Measurements from ENCODE around the gene NEK7.
"Not testable (repeated sequence)": the region's sequence is repeated elsewhere in the genome, so short reads cannot be mapped to it uniquely, and the experiment has no call there.

The NEK7 gene

DNA sequence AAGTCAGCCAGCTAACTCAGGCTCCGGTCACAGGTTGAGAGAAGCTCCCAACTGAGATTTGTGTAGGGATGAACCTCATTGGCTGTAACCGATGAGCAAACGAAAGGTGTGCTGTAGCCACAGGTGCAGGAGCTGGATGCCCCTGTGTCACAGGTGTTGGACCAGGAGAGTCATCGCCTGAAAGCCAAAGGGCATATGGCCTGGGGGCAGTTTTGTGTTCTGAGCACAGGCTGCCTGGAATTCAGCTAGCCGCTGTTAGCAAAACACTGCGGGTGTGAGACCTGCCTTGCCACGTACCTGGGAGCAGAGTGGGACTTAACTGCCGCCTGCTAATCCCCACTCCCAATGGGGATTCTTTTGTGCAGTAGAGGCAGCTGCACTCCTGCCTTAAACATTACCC is 55.3 kb downstream of the NEK7 start:
- DNase-seq, result no peak

- DNase-seq, result no peak
Observed at GRCh38 chr1:198212675-198213074, 55.9 kb downstream of the NEK7 start.

GRCh38 chr1:198214924-198215323 is 58.1 kb downstream of the NEK7 start:
- DNase-seq, result no peak

DNA sequence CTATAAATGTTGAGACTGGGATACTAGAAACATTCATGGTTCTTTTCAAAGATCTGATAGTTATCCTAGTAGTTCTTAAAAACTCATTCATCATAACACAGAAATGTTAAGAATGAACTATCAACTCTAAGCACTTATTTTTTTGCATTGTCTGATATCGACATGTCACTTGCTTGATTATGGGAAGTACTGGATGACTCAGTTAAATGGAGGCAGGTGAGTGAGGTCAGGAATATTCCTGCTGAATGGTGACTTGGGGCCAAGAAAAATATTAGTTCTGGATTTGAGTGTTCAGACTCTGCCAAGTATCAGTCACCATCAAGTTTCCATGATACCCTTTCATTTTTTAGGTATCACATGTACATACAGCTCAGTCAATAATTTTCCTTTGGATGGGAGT is 63.6 kb downstream of the NEK7 start:
- DNase-seq, result no peak

DNA sequence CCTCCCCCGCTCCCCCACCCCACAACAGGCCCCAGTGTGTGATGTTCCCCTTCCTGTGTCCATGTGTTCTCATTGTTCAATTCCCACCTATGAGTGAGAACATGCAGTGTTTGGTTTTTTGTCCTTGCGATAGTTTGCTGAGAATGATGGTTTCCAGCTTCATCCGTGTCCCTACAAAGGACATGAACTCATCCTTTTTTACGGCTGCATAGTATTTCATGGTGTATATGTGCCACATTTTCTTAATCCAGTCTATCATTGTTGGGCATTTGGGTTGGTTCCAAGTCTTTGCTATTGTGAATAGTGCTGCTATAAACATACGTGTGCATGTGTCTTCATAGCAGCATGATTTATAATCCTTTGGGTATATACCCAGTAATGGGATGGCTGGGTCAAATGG is 70.2 kb downstream of the NEK7 start:
- DNase-seq, result not testable (repeated sequence)

DNA sequence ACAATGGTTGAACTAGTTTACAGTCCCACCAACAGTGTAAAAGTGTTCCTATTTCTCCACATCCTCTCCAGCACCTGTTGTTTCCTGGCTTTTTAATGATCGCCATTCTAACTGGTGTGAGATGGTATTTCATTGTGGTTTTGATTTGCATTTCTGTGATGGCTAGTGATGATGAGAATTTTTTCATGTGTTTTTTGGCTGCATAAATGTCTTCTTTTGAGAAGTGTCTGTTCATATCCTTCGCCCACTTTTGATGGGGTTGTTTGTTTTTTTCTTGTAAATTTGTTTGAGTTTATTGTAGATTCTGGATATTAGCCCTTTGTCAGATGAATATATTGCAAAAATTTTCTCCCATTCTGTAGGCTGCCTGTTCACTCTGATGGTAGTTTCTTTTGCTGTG is 70.7 kb downstream of the NEK7 start:
- not testable (repeated sequence) for DNase-seq

DNA sequence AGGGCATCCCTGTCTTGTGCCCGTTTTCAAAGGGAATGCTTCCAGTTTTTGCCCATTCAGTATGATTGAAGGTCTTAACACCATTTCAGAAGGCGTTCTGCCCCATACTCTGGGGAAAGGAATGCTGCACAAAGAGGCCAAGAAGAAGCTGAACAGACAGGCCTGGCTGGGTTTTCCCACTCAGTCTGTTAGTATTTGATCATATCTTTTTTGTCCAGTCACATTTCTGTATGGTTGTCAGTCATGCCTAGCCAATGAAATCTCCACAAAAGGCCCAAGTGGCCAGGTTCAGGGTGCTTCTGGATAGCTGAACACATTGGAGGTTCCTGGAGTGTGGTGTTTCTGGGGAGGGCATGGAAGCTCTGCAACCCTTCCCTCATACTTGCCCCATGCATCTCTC is 72.1 kb downstream of the NEK7 start:
- DNase-seq, result no peak

GRCh38 chr1:198231779-198232178 is 75.0 kb downstream of the NEK7 start:
- no peak for DNase-seq

DNA sequence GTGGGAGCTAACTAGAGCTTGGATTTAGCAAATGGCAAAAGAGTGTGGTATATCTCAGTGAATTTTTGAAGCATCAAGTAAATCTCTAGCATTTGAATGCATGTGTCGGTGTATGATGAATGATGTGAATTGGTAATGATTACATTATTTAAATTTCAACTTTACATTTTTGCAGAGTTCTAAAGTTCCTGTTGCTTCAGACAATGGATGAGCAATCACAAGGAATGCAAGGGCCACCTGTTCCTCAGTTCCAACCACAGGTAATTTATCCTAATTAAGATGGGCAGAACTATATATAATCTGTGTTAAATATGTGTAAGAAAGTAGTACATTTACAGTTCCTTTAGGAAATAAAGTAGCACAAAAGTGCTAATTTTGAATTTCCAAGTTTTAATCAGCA is 75.6 kb downstream of the NEK7 start:
- no peak for DNase-seq

GRCh38 chr1:198232940-198233675 is 76.3 kb downstream of the NEK7 start:
- DNase-seq, result no peak

DNA sequence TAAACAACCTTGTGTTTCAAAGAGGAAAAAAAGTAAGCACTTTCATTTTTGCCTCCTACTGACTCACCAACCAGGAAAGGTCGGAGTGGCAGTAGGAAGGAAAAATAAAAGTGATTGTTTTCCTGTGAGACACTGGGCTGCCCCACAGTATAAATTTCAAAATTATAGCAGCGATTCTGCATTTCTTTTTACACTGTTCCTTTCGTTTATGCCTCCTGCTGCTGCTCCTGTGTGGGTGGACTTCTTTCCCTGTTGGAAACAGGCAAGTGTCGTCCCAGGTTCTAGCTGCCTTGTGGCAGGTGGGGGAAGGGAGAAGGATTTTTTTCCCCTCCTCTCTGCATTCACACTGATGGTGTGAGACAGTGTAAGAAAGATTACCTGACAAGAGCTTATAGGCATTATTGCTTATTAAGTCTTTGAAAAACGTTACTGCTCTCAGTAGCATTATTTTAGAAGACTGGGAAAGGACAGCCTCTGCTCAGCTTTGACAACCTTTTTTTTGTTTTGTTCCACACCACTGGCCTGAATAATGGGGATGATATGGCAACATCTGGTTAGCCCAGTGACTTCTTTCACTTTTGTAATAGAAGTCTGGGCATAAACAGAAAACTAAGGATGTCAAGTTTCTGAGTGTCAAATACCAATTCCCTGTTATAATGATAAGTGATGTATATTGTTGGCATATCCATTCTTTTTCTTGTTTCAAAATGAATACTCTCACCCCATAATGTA is 77.9 kb downstream of the NEK7 start:
- DNase-seq, result no peak

GRCh38 chr1:198238121-198238520 is 81.3 kb downstream of the NEK7 start:
- no peak for DNase-seq

- DNase-seq, result no peak
Observed at GRCh38 chr1:198241553-198241952, 84.8 kb downstream of the NEK7 start.

GRCh38 chr1:198244772-198245171 is 88.0 kb downstream of the NEK7 start:
- DNase-seq, result no peak

GRCh38 chr1:198245379-198245778 is 88.6 kb downstream of the NEK7 start:
- no peak for DNase-seq

GRCh38 chr1:198246337-198246736 is 89.5 kb downstream of the NEK7 start:
- no peak for DNase-seq

GRCh38 chr1:198253259-198253658 is 96.5 kb downstream of the NEK7 start:
- no peak for DNase-seq

DNA sequence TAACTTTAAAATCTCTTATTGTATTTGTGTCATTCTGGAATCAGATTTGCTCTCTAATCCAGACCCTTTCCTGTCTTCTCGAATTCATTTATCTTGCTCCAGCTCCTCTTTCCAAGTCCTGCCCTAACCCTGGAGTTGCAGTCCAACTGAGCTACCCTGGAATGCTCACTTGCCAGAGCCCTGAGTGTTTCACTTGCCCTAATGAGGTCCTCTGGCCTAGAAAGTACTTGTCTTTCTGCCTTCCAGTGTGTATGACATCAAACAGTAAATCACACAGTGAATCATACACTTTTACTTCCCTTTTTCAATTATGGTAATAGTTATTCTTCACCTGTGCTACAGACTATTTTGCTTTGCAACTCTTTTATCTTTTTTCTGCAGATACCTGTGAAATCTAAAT is 96.9 kb downstream of the NEK7 start:
- DNase-seq, result no peak

DNA sequence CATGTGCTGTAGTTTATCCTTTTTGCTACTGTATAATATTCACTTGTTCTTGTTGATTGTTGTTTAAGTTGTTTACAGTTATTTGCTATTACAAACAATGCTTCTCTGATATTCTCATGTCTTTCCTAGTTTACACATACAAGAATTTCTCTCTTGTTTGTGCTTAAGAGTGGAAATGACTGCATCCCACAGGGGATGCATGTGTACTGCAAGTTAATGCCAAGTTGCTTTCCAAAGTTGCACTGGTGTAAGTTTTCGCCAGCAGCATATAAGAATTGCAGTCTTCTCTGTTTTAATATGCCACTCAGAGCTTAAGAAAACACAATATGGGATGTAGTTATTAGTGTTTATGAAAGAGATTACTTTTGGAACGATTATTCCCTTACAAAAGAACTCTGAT is 97.7 kb downstream of the NEK7 start:
- no peak for DNase-seq

- DNase-seq, result no peak
Observed at GRCh38 chr1:198254948-198255347, 98.2 kb downstream of the NEK7 start.

GRCh38 chr1:198255784-198256183 is 99.0 kb downstream of the NEK7 start:
- no peak for DNase-seq

- no peak for DNase-seq
Observed at GRCh38 chr1:198258491-198258890, 101.7 kb downstream of the NEK7 start.

GRCh38 chr1:198259333-198260074 is 102.7 kb downstream of the NEK7 start:
- no peak for DNase-seq

GRCh38 chr1:198261886-198262285 is 105.1 kb downstream of the NEK7 start:
- no peak for DNase-seq

Data from DMS 273 treated with DMSO at 0.1 percent for 48 hours (cell line).